ENCODE measurements around the gene THSD7A.

Gene THSD7A

GRCh38 chr7:11638011-11638774, 193.8 kb downstream of the THSD7A start:
- DNase-seq (ENCODE audit: low read depth) = no peak

DNA sequence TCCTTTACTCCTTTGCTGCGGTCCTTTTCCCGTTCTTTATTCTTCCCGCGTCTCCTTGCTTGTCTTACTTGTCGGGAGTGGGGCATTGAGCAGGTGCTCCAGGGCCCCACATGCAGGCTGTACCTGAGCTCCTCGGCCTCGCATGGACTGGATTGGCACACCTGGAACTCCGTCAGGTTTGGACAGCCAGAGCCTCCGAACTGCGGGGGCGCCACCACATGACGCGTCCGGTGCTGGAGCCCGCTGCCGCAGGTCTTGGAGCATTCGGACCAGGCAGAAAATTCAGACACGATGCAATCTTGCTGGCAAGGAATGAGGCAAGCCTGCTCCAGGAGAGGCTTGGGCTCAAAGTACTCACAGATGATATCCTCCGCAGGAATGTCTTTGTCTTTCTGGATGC, 195.7 kb downstream of the THSD7A start:
- no peak for DNase-seq (ENCODE audit: low read depth)

GRCh38 chr7:11633310-11633709, 198.7 kb downstream of the THSD7A start:
- no peak for DNase-seq (ENCODE audit: low read depth)

- no peak for DNase-seq (ENCODE audit: low read depth)
These were observed 201.6 kb downstream of the THSD7A start for GRCh38 chr7:11630355-11630754.

GRCh38 chr7:11625669-11626068, 206.3 kb downstream of the THSD7A start:
- DNase-seq (ENCODE audit: low read depth) = no peak

DNA sequence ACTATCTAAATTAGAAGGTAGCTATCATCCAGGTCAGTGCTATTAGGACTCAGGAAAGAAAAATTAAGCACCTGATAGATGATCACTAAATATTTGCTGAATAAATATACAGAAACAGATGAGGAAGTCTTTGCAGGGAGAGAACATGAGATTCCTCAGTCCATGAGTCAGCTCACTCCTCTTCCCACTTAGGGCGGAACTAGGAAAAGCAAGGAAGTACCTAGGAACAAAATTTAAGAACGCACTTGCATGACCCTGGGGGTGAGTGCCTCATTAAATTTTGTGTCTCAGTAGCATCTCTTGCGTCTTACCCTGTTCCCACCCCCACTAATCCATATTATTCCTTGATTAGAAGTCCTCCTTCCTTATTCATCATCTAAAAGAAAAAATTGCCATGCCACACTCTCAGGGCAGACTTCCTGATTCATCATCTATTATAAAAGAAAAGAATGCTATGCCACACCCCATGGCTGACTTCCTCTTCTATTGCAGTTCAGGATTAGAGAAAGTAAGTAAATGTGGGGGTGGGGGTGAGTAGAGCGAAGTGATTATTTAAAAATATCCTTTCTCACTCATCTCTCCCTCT, 208.8 kb downstream of the THSD7A start:
- DNase-seq (ENCODE audit: low read depth) = no peak

GRCh38 chr7:11620406-11621253, 211.4 kb downstream of the THSD7A start:
- DNase-seq (ENCODE audit: low read depth) = no peak

DNA sequence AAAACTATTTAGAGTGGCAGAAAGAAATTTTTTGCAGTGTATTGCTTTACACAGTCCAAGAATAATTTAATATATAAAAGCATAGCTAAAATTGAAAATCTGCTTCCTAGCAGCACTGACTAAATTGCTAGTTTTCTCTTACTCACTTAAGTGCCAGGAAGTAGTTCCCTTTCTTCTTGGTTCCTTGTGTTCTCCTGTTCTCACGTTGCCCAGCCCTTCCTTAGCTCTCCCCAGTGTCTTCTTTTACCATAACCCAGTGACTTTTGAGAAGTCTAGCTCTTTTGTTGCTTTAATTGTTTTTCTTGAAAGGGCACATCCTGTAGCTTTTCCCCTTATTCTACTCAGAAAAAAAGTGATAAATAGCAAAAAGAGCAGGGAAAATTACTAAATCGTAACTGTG, 215.5 kb downstream of the THSD7A start:
- no peak for DNase-seq (ENCODE audit: low read depth)

- DNase-seq (ENCODE audit: low read depth) = no peak
These were observed 216.8 kb downstream of the THSD7A start for GRCh38 chr7:11615174-11615573.

DNA sequence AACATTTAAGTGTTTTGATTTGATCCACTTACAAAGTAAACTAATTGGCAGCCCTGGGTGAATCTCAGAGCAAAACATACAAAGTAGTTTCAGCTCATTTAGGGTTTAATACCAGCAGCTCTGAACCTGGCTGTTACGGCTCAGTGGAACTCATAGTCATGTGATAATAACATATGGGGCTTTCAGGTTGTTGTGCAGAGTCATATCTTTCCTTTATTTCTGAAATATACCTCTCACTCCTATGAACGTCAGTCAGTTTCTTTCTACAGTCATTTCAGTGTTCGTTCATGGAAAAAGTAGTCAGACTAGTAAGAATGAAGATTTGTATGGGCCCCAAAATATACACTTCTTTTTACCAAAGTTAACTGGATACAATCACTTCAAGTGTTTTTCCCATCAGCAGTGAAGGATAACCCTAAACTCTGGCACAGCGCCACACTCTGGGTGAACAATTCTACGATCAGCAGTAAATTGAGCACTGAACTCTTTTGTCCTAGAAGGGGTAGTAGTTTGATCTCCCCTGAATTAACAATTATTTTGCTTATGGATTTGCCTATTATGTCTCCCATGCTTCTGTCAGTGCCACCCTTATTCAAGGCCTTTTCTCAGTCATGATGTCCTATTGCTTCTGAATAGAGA, 218.6 kb downstream of the THSD7A start:
- DNase-seq (ENCODE audit: low read depth) = no peak

DNA sequence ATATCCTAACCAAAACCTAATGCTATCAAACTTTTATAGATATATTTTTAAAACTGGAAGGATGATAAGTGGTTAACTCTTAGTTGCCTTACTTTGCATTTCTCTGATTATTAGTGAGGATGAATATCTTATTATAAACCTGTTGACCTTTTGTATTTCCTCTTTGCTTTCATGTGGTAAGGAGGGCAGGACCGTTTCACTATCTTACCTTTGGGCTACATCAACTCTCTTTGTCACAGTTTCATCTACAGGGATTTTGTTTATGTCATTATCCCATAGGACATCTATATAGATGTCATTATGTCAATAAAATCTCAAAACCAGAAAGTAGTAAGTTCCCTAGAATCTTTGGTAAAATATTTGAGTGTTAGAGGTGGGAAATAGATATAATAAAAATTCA, 219.3 kb downstream of the THSD7A start:
- no peak for DNase-seq (ENCODE audit: low read depth)

- no peak for DNase-seq (ENCODE audit: low read depth)
These were observed 222.8 kb downstream of the THSD7A start for GRCh38 chr7:11609096-11609670.

- DNase-seq (ENCODE audit: low read depth) = no peak
These were observed 224.3 kb downstream of the THSD7A start for GRCh38 chr7:11607686-11608085.

- DNase-seq (ENCODE audit: low read depth) = no peak
These were observed 226.2 kb downstream of the THSD7A start for GRCh38 chr7:11605749-11606148.

DNA sequence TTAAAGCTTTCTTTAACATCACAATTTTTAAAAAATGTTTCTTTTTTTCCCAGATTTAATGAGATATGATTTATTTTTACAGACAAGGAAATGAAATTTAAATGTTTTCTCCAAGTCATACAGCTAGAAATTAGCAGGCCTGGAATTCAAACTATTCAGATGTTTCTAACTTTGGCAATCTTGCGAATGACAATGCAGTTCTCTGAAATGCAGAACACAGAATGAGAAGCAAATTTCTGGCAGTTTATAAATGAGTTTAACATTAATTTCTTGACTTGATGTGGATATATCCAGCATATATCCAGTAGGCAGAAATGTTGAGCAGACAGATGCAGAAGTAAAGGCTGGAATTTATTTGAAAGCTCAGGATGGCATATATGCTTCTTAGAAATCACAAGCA, 227.5 kb downstream of the THSD7A start:
- DNase-seq (ENCODE audit: low read depth) = no peak

GRCh38 chr7:11601761-11602160, 230.2 kb downstream of the THSD7A start:
- DNase-seq (ENCODE audit: low read depth) = no peak

GRCh38 chr7:11593322-11593721, 238.7 kb downstream of the THSD7A start:
- no peak for DNase-seq (ENCODE audit: low read depth)

- DNase-seq (ENCODE audit: low read depth) = no peak
These were observed 239.3 kb downstream of the THSD7A start for GRCh38 chr7:11592699-11593098.

- no peak for DNase-seq (ENCODE audit: low read depth)
These were observed 240.1 kb downstream of the THSD7A start for GRCh38 chr7:11591943-11592342.

DNA sequence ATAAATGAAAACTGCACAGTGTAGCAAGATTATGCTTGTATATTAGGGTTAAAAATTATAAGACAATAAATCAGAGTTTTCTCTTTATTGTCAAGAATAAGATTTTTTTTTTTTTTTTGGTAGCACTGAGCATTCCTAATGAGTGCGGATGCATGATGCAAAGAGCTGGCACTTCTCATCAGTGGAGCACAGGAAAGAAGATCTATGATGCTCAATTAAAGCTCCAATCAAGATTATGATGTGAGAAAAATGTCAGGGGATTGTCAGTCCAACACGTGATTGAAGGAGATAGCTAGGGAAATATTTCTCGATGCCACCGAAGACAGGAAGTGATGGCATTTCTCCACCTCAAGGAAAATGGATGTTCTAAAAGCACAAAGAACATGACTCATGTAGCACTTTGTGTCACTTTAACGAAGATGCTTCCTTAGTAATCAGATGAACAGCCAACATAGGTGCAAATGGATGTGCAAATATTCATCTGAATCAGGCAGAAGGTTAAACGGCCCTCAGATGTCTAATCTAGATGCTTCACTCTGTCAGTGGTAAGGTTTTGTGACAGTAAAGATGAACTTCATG, 240.9 kb downstream of the THSD7A start:
- no peak for DNase-seq (ENCODE audit: low read depth)

DNA sequence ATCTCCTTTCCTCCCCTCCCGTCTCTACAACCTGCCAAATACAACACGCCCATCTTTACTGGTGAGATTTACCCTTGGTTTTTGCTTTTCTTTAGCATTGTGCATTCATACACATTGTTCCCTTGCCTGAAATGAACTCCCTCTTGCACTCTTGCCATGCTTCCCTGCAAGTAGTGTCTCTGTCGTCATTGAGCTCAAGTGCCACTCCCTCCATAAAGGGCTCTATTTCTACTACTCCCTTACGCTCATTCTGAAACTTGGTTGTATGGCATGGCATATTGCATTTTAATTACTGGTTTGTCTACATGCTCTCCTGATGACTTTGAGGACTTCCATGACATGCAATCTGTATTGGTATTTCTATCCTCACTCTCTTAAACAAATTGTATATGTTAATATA, 242.7 kb downstream of the THSD7A start:
- no peak for DNase-seq (ENCODE audit: low read depth)

GRCh38 chr7:11587814-11588213, 244.2 kb downstream of the THSD7A start:
- no peak for DNase-seq (ENCODE audit: low read depth)
